Mesothelial cell of epicardium (in vitro differentiated cells): ENCODE results near the gene CSNK2B. TPM values are rescaled to one million over a fixed set of nuclear protein-coding genes. Genes with fewer than 3 reads are reported as not detected.

Experiments
- DNase-seq, 2 experiments: peaks; one replicate each; pipeline ENCODE4 v3.0.0; 2021; ENCODE audit warnings: low spot score in 2 of 2; ENCODE audit not compliant: unreplicated experiment in 2 of 2
- H3K27ac Mint-ChIP-seq: 2 replicates; pipeline ENCODE4 v1.8.0; 2021; ENCODE audit warnings: mixed read lengths
- H3K27me3 Mint-ChIP-seq: 2 replicates; pipeline ENCODE4 v1.8.0; 2021; ENCODE audit warnings: low read depth, mixed read lengths
- H3K36me3 Mint-ChIP-seq: 2 replicates; pipeline ENCODE4 v1.8.0; 2021; ENCODE audit warnings: mixed read lengths
- H3K4me1 Mint-ChIP-seq: 2 replicates; pipeline ENCODE4 v1.8.0; 2021; ENCODE audit warnings: mixed read lengths
- H3K4me3 Mint-ChIP-seq: 2 replicates; pipeline ENCODE4 v1.8.0; 2021; ENCODE audit warnings: mild to moderate bottlenecking, moderate library complexity, mixed read lengths
- H3K9me3 Mint-ChIP-seq: 2 replicates; pipeline ENCODE4 v1.8.0; 2021; ENCODE audit warnings: mixed read lengths
- total RNA-seq: library from RNA; stranded (reverse); gene quantifications from 3 replicates; pipeline ENCODE4 v1.2.1, GENCODE V29; 2021
- TF ChIP-seq, protein P1 (sequence below): fragments of 200-600 bp; sonication (generic); IDR thresholded peaks from one replicate; pipeline ENCODE4 v1.5.0; 2021; ENCODE audit warnings: antibody characterized with exemption; ENCODE audit not compliant: unreplicated experiment

CSNK2B gene
- total RNA-seq, 1 donor from 2014 or later, result 157 TPM

DNA sequence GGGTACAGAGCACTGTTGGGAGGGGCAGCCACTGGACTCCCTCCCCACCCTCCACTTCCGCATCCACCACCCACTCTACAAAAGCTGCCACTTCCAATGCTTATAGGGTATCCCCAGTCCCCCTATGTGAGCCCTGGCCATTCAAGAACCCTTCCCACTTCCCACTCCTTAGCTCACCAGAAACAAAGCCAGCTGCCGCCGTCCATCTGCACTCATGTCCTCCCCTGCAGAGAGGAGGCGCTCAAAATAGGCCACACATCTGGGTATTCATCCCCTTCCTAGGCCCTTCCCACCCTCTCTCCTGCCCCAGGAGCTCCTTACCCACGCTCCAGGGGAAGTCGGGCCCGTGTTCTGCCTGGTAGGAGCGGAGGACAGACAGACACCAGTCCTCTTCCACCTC lies 21.4 kb downstream of the CSNK2B start:
- no peak for DNase-seq
- H3K9me3 Mint-ChIP-seq, result no peaks in the 10 kb centered on the region
- peaks cover 13% of the 10 kb centered on the region for H3K4me1 Mint-ChIP-seq
- no peak overlapping the region for H3K4me3 Mint-ChIP-seq
- no peaks in the 10 kb centered on the region for H3K27me3 Mint-ChIP-seq
- H3K36me3 Mint-ChIP-seq, result peaks cover 28% of the 10 kb centered on the region
- H3K27ac Mint-ChIP-seq, result no peak overlapping the region
- TF ChIP-seq, protein P1, sequence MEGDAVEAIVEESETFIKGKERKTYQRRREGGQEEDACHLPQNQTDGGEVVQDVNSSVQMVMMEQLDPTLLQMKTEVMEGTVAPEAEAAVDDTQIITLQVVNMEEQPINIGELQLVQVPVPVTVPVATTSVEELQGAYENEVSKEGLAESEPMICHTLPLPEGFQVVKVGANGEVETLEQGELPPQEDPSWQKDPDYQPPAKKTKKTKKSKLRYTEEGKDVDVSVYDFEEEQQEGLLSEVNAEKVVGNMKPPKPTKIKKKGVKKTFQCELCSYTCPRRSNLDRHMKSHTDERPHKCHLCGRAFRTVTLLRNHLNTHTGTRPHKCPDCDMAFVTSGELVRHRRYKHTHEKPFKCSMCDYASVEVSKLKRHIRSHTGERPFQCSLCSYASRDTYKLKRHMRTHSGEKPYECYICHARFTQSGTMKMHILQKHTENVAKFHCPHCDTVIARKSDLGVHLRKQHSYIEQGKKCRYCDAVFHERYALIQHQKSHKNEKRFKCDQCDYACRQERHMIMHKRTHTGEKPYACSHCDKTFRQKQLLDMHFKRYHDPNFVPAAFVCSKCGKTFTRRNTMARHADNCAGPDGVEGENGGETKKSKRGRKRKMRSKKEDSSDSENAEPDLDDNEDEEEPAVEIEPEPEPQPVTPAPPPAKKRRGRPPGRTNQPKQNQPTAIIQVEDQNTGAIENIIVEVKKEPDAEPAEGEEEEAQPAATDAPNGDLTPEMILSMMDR, result no peak

DNA sequence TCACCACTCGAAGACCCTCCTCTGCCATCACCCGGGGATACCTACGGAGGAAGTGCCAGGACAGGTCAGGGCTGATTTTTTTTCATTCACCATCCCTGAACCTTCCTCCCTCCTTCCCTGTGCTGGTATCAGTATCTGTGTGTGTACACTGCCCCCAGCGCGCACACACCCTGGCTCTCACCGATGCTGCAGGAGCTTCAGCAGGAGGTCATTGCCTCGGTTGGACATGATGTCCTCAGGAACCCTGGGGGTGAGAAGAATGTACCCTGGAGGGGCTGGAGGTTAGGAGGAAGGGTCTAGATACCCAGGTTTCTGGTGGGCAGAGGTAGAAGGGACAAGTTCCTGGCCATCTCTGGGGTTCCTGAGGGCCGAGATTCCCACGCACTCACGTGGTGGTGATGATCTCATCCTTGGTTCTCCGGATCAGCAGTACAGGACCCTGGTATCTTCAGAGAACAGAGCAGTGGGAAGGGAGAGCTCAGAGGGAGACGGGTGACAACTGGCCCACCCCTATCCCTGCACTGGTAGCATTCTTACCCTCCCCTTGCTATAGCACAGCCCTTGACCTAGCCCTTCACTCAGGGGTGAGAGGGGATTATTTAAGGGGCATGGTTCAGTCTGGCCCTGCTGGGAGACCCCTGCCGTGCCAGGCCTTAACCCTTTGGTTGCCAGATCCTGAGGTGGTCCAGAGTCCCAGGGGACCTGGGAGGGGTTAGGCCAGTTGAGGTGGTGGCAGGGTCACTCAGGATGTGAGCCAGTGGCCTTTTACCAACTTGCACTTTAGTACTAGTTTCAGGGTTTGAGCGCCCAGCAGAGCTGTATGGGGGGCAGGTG lies 22.2 kb downstream of the CSNK2B start:
- Mint-ChIP-seq H3K36me3 (peaks cover 34% of the 10 kb centered on the region), H3K27me3 (no peaks in the 10 kb centered on the region), H3K9me3 (no peaks in the 10 kb centered on the region), H3K4me1 (peaks cover 12% of the 10 kb centered on the region), H3K27ac (no peak overlapping the region), H3K4me3 (no peak overlapping the region)
- TF ChIP-seq, protein P1, result no peak
- DNase-seq, result no peak

DNA sequence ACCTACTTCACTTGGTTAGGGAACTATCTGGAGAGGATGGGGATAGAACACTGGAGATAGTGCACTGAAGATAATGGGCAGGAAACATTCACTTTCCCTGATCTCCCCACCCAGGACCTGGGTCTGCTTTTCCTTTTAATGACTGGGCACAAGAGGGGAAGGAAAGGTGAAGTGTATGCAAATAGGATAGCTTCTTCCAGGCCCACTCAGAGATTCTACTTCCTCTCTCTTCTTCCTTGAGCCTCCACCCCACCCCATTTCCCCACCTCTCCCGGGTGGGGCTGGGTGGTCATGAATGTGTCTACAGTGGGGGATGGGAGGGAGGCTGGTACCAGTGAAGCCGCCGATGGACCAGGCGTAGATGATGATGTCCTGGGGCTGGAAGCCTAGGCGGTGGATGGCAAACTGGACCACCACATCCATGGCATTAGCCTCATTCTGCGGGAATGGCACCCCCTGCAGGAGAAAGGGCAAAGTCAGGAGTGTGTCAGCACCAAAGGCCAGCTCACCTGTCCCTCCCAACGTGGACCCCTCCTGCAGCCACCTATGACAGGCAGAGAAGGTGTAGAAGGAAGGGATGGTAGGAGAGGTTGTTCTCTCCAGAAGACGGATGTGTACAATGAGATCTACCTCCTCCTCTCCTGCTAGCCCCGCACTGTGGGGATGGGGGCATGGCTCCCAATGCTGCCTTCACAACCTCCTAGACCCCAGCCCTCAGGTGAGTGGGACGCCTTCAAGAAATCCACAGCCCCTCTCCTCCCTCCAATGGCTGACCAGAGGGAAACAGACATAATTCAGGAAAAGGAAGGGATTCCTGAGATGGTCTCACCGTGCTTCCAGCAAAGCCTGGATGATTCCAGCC lies 23.6 kb downstream of the CSNK2B start:
- Mint-ChIP-seq H3K9me3 (no peaks in the 10 kb centered on the region), H3K27me3 (no peaks in the 10 kb centered on the region), H3K27ac (peak overlapping the region; percentile 69), H3K36me3 (peaks cover 37% of the 10 kb centered on the region), H3K4me3 (no peak overlapping the region), H3K4me1 (peaks cover 6% of the 10 kb centered on the region)
- DNase-seq, result no peak
- TF ChIP-seq, protein P1, result no peak

DNA sequence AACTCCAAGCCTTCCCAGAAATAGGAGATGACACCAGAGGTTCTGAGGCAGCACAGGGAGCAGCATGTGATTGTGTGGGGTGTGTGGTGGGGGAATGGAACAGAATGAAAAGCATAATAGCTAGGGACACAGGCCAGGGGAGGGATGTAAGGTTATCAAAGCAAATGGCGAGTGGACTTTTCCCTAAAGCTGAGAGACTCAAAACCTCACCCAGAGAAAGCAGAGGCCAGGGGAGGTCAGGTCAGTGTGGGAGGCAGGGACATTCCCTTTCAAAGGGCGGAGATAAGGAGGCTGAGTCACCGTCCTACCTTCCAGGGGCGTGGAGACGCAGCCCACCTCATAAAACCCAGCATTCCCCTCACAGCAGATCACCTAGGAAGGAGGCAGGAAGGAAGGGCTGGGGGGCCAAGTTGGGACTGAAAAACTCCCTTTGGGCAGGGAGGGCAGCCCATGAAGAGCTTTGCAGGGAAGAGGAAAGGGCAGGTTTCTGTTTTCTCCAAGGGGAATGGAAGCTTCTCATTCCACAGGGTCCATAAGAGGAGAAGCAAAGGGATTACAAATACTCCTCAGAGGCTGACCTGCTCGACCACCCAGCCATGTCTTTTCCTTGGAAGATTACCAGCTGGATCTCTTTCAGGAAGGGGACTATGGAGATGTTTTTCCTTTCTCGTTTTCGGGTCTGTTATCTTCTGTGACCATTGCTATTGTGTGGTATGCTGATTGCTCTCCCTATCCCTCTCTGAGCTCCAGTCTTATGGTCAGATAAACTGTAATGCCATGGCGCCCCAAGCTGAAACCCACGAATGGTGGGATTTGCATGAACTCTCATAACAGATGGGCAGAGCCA lies 24.6 kb downstream of the CSNK2B start:
- DNase-seq, result no peak
- TF ChIP-seq, protein P1, result no peak
- peaks cover 6% of the 10 kb centered on the region for H3K4me1 Mint-ChIP-seq
- H3K9me3 Mint-ChIP-seq, result no peaks in the 10 kb centered on the region
- peaks cover 37% of the 10 kb centered on the region for H3K36me3 Mint-ChIP-seq
- H3K27ac Mint-ChIP-seq, result peak overlapping the region; percentile 69
- no peak overlapping the region for H3K4me3 Mint-ChIP-seq
- no peaks in the 10 kb centered on the region for H3K27me3 Mint-ChIP-seq

DNA sequence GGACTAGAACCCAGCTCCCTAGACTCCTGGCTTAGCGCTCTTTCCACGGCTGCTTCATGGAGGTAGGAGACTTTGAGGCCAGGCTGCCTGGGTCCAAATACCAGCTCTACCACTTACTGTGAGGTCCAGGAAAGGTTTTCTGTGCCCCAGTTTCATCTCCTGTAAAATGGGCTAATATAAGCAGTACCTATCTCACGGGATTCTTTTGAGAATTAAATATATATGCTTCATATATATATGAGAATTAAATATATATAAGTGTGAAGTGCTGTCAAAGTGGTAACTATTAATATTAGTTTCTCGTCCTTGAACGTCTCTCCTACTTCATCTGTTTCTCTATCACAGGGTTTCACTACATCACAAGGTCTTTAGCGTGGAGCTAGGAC lies 25.2 kb downstream of the CSNK2B start:
- Mint-ChIP-seq H3K4me1 (peaks cover 6% of the 10 kb centered on the region), H3K4me3 (no peak overlapping the region), H3K9me3 (no peaks in the 10 kb centered on the region), H3K27ac (peak overlapping the region; percentile 69), H3K27me3 (no peaks in the 10 kb centered on the region), H3K36me3 (peaks cover 32% of the 10 kb centered on the region)
- TF ChIP-seq, protein P1, result no peak
- no peak for DNase-seq
